A549 (cell line): ENCODE measurements around the gene CHMP1B.

ENCODE experiments used
- CEBPB ChIP-seq, 2 experiments: fragments of >200 bp in 1 of 2; sonication (Bioruptor Twin) in 1 of 2; formaldehyde crosslinking in 1 of 2; IDR thresholded peaks; 2 replicates each; pipeline ENCODE4 v1.6.1; 2012 to 2016
- CHD2 ChIP-seq: fragments of 150-350 bp; IDR thresholded peaks from 2 replicates; pipeline ENCODE4 v1.6.1; 2014; ENCODE audit warnings: low read length; ENCODE audit not compliant: partially characterized antibody
- CTCF ChIP-seq: fragments of >200 bp; sonication (Bioruptor Twin); formaldehyde crosslinking; IDR thresholded peaks from 3 replicates; pipeline ENCODE4 v1.5.1; 2016
- PBX3 ChIP-seq: IDR thresholded peaks from 2 replicates; pipeline ENCODE4 v1.6.1; 2012
- POLR2AphosphoS2 ChIP-seq: conservative IDR thresholded peaks from 2 replicates; pipeline ENCODE4 v1.6.1; 2012; ENCODE audit warnings: low read length, improper control_type of control experiment, inconsistent platforms
- ZNF302 ChIP-seq: fragments of 250-450 bp; sonication (Bioruptor Pico); IDR thresholded peaks from 2 replicates; pipeline ENCODE4 v1.9.0; 2021; ENCODE audit warnings: inconsistent platforms, mild to moderate bottlenecking, moderate library complexity
- TF ChIP-seq, protein P1 (sequence below): fragments of 150-350 bp; IDR thresholded peaks from 2 replicates; pipeline ENCODE4 v1.6.1; 2014; ENCODE audit warnings: low read depth, mild to moderate bottlenecking, low read length

DNA sequence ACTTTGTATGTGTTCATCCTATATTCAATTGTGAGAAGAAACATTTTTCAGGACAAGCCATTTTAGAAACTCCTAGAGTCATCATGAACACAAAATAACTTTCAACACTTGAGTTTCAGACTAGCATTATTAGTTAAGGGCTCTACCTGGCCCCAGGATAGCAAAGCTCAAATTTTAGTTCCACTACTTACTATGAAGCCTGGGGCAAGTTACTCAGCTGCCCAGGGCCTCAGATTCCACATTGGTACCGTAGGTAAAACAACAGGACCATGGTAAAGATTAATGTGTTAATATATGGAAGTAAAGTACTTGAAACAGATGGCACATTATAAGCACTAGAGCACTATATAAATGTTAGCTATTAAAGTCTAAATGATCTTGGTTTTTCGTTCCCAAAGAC, 37.5 kb downstream of the CHMP1B start:
- TF ChIP-seq CEBPB (IDR thresholded peaks at IDR 0.05): no peak
- no peak for TF ChIP-seq ZNF302 (CRISPR knock-in tag)
- TF ChIP-seq CTCF: no peak
- no peak for TF ChIP-seq PBX3
- TF ChIP-seq POLR2AphosphoS2: no peak
- no peak for TF ChIP-seq CHD2
- TF ChIP-seq, protein P1, sequence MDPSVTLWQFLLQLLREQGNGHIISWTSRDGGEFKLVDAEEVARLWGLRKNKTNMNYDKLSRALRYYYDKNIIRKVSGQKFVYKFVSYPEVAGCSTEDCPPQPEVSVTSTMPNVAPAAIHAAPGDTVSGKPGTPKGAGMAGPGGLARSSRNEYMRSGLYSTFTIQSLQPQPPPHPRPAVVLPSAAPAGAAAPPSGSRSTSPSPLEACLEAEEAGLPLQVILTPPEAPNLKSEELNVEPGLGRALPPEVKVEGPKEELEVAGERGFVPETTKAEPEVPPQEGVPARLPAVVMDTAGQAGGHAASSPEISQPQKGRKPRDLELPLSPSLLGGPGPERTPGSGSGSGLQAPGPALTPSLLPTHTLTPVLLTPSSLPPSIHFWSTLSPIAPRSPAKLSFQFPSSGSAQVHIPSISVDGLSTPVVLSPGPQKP: no peak
